NCI-H2171 (cell line): Measurements from ENCODE around the gene SPATA6.
"Not testable (repeated sequence)": the region's sequence is repeated elsewhere in the genome, so short reads cannot be mapped to it uniquely, and the experiment has no call there.

Experiments
- DNase-seq: peaks from one replicate; lab custom pipeline; 2025; lab: John Stamatoyannopoulos, UW

Gene SPATA6

GRCh38 chr1:48462716-48463302, 9.2 kb downstream of the SPATA6 start:
- peak; percentile 38 for DNase-seq

DNA sequence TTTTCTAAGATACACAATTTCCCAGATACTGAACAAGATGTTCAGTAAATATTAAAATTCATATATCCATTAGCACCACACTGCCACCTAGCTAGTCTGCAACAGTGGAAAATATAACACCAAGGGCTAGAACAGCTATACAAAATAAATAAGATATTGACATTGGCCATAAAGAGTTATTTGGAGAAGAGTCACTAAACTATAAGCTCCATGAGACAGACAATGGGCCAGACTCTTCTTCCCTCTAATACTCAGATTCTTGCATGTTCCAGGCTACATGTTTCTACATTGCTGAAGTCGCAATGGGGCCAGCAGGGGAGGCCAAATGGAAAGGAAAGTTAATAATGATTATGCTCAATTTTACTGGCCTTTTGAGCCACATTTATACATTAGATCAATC, 21.5 kb downstream of the SPATA6 start:
- no peak for DNase-seq

GRCh38 chr1:48448932-48449331, 23.1 kb downstream of the SPATA6 start:
- DNase-seq, result no peak

DNA sequence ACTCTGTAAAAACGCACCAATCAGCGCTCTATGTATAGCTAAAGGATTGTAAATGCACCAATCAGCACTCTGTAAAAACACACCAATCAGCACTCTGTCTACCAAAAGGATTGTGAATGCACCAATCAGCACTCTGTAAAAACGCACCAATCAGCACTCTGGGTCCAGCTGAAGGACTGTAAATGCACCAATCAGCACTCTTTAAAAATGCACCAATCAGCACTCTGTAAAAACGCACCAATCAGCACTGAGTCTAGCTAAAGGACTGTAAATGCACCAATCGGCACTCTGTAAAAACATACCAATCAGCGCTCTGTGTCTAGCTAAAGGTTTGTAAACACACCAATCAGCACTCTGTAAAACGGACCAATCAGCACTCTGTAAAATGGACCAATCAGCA, 27.8 kb downstream of the SPATA6 start:
- not testable (repeated sequence) for DNase-seq

- DNase-seq, result no peak
Observed at GRCh38 chr1:48442864-48443619, 29.0 kb downstream of the SPATA6 start.

DNA sequence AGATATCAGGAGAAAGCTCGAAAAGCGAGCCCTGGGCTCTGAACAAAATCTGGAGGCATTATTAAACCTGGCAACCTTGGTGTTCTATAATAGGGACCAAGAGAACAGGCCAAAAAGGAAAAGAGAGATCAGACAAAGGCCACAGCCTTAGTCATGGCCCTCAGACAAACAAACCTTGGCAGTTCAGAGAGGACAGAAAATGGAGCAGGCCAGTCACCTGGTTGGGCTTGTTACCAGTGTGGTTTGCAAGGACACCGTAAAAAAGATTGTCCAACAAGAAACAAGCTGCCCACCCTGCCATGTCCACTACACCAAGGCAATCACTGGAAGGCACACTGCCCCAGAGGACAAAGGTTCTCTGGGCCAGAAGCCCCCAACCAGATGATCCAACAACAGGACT, 31.2 kb downstream of the SPATA6 start:
- not testable (repeated sequence) for DNase-seq

GRCh38 chr1:48439380-48439779, 32.6 kb downstream of the SPATA6 start:
- no peak for DNase-seq

DNA sequence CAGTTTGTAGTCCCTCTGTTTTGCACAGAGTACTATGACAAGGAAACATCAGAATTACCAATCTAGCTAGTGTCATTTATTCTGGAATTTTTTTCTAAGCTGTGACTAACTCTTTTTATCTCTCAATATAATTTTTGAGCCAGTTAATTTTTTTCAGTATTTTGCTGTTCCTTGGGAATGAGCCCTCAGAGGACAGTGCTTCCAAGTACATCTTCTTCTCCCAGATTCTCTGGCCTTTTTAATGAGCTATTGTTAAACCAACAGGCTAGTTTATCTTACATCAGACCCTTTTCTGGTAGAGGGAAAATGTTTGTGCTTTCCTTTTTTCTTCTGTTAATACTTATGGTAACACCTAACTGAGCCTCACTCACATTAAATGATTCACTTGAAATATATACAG, 34.6 kb downstream of the SPATA6 start:
- DNase-seq, result not testable (repeated sequence)

DNA sequence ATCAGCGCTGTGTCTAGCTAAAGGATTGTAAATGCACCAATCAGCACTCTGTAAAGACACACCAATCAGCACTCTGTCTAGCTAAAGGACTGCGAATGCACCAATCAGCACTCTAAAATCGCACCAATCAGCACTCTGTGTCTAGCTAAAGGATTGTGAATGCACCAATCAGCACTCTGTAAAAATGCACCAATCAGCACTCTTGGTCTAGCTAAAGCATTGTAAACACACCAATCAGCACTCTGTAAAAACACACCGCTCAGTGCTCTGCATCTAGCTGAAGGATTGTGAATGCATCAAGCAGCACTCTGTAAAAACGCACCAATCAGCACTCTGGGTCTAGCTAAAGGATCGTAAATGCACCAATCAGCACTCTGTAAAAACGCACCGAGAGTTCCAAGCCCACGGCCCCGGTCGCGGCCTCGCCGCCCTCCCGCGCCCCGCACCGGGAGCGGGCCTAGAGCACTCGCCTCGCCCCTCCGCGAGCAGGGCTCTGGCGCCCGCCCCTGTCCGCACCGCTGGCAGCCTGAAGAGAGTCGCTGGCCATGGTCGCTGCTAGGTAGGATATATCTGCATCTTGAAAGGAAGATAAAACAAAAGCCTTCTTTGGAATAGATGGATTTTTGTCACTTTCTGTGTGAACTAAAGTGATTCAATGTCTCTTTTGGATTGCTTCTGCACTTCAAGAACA, 36.5 kb downstream of the SPATA6 start:
- not testable (repeated sequence) for DNase-seq

- DNase-seq, result no peak
Observed at GRCh38 chr1:48430832-48431231, 41.2 kb downstream of the SPATA6 start.

DNA sequence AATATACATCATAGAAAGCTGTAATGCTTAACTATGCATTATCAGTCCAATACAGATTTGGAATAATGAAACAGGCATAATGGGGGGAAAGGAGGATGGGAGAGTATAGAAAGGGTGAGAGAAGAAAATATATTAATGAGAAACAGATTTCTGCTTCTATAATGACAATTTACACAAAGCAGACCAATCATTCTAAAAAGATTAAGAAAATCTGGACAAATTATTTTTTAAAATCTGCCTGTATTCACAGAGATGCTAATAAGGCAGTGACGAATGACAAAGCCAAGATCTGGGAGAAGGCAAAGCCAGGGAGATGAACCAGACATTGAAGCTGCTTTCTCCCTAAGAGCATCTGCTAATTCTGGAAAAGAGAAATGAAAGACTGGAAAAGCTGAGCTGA, 50.0 kb downstream of the SPATA6 start:
- DNase-seq, result no peak

- no peak for DNase-seq
Observed at GRCh38 chr1:48418742-48419141, 53.3 kb downstream of the SPATA6 start.

GRCh38 chr1:48415050-48415449, 57.0 kb downstream of the SPATA6 start:
- no peak for DNase-seq

DNA sequence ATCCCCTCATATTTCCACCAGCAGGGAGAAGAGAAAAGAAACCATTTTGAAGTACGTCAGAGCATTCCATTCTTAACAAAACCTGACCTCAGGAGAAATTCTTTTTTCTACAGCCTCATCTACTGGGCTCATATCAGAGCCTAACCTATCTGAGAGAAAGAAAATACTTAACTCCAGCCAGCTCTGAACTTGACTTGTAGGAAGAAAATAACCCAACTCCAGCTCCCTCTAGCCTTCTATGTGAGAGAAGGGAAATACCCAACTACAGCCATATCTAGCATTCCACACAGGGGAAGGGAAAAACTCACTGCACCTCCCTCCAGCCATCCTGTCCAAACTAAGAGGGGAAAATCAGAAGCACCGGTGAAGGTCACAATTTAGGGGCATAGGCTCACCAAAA, 57.7 kb downstream of the SPATA6 start:
- DNase-seq, result no peak

DNA sequence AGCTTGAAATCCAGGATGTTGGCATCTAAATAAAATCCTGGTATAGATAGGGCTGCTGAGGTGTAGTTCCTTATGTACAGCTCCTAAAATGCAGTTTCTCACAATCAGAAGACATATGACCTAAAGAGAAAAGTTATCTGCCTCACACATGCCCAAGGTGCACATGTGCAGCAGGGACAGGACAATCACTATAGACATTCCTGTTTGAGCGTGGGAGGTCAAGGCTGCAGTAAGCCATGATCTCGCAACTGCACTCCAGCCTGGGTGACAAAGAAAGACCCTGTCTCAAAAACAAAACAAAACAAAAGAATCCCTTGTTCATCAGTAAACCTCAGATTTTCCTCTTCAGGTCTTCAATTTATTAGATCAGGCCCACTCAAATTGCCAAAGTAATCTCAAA, 66.1 kb downstream of the SPATA6 start:
- no peak for DNase-seq

DNA sequence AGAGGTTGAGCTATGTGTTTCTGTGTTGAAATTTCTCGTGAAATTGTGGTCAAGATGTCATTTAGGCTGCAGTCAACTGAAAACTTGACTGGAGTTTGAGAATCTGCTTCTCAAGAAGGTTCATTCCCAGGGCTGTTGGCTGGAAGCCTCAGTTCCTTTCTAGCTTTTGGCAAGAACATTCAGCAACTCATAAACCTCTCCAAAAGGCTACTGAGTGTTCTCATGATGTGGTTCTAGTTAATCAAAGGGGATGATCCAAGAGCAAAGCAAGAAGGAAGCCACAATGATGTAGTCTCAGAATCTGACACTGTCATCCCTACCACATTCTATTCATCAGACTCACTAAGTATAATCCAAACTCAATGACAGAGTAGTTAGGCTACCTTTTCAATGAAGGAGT, 66.6 kb downstream of the SPATA6 start:
- no peak for DNase-seq

DNA sequence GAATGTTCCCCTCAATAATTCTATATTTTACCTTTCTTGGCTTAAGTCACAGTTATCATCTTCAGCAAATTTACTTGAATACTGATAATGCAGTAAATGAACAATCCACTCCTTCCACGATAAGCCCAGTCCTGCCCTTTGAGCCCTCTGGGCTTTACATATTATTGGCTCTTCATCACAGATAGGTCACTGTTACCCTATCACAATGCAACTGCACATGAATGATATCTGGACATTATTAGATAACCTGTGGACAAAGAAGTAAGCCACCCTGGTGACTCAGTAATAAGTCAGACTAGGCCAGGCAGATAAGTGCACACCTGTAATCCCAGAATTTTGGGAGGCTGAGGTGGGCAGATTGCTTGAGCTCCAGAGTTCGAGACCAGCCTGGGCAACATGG, 69.4 kb downstream of the SPATA6 start:
- DNase-seq, result no peak

DNA sequence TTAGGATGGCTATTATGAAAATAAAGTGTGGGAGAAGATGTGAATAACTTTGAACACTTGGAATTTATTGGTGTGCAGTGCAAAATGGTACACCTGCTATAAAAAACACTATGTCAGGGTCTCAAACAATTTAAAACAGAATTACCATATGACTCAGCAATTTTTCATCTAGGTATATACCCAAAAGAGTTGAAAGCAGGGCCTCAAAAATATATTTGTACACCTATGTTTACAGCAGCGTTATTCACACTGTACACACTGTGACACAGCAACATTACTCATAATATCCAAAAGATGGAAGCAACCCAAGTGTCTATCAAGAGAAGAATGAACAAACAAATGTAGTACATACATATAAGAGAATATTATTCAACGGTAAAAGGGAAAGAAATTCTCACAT, 75.8 kb downstream of the SPATA6 start:
- DNase-seq, result no peak

- DNase-seq, result no peak
Observed at GRCh38 chr1:48391926-48392325, 80.1 kb downstream of the SPATA6 start.

- no peak for DNase-seq
Observed at GRCh38 chr1:48387409-48387808, 84.6 kb downstream of the SPATA6 start.

DNA sequence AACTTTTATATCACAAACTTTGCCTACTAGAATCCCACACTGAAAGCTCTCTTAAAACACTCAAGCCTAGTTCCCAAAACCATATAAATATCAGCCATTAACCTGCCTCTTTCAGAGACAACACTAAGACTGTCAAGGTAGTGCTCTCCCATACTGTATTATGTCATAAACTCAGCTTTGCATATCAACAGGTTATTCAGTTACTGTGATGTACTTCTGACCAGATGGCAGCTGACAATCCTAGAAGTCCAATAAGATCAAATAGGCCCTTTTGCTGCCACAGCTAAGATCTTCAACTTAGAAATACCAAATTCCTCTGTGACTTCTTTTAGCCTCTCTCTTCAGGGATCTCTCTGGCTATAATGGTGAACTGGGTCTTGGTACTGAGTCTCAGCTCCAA, 97.2 kb downstream of the SPATA6 start:
- DNase-seq, result no peak

- no peak for DNase-seq
Observed at GRCh38 chr1:48371598-48371997, 100.4 kb downstream of the SPATA6 start.

DNA sequence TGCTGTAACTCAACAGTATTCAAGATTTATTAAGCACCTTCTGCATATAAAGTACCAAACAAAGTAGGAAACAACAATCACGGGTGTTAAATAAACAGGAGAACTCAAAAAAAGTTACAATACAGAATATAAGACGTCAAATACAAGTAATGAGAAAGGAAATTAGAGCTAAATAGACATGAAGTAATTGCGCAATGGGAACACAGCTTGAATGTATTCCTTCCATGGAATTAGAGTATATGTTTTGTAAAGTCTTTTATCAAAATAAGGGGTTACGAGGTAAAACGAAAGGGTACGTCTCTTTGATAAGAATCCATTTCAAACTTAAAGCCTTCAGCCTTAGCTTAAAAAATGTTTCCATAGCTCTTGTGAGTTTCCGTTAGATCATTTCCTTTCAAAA, 109.1 kb downstream of the SPATA6 start:
- DNase-seq, result no peak
